Myocyte (in vitro differentiated cells): ENCODE results near the gene DNAJC22. TPM values are rescaled to one million over a fixed set of nuclear protein-coding genes. Genes with fewer than 3 reads are reported as not detected.
"Not testable (repeated sequence)": the region's sequence is repeated elsewhere in the genome, so short reads cannot be mapped to it uniquely, and the experiment has no call there.

Source experiments
- DNase-seq: peaks from one replicate; pipeline ENCODE4 v3.0.0-alpha.2; 2012; ENCODE audit warnings: low read depth
- total RNA-seq: library from RNA; depleted of rRNA; stranded (reverse); fragments of >200 nt; gene quantifications from 2 replicates; pipeline ENCODE4 v1.2.3, GENCODE V29; 2014

Gene DNAJC22
- total RNA-seq, 1 donor from 2014 or later = 1.0 TPM

- no peak for DNase-seq
Observed at GRCh38 chr12:49330631-49331379, 15.9 kb upstream of the DNAJC22 start.

DNA sequence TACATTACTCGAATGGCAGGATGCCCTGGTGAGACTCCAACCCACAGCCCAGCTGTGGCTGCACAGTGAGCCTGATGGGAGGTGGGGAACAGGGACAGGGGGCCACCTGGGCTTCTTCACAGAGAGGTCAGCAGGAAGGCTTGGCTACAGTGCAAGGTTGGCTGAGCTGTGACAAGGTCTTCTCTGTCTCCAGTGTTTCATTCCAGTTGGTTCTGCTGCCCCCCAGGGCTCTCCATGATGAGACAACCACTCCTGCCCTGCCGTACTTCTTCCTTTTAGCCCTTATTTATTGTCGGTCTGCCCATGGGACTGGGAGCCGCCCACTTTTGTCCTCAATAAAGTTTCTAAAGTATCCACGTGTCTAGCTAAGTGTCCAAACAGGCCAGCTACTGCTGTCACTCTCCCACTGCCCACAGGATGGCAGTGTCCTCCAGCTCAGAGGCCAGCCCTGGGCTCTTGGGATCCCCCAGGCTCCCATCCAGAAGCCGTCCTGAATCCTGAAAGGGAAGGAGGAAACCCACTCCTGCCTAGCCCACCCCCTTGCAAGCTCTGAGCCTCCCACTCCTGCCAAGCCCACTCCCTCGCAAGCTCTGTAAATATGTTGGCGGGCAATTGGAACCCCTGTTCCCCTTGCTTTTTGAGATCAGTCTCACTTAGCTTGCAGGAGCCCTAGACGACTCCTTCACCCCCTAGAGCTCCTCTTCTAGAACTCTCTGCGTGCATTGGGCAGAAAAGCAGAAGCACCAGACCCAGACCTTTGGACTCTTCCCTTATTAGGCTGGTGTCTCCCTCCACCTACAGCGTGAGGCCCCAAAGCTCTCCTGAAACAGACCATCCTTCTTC is 15.1 kb upstream of the DNAJC22 start:
- DNase-seq = peak; percentile 78

DNA sequence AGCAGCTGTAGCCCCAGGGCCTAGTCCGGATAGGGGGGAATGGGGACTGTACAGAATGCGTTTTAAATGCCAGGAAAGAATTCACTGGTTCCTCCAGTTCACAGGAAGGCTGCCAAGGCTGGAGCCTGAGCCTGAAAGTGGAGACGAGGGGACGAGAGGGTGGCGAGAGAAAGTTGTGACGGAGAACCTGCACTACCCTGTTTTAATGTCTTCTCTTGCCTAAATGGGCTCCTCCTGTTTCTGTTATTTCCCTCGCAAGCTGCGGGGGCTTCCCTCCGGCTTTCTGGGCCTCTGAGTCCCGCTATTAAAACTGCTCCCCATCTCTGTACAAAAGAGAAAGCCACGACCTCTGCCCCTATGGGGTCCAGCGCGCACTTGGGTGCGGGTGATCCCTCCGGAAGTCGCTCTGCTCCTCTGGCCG is 14.2 kb upstream of the DNAJC22 start:
- no peak for DNase-seq

DNA sequence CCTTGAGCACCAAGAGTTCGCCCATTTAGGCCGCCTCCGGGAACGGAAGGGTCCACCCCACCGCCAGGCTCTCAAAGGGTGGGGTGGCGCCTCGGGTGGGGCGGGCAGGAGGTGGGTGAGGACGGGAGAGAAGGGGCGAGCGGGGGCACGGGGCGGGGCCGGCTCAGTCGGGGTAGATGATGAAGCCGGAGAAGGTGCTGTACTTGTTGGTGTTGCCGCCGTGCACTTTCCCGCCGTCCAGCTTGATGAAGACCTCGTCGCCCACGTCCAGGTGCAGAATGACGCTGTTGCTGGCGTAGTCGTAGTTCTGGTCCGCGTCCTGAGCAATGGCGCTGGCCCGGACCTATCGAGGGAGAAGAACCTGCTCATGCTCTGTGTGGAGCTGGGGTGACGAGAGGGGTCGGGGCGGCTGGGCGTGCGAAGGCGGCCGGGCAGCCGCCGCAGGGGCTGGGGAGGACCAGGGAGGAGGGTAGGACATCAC is 13.8 kb upstream of the DNAJC22 start:
- no peak for DNase-seq

- DNase-seq = not testable (repeated sequence)
Observed at GRCh38 chr12:49333778-49334177, 12.9 kb upstream of the DNAJC22 start.

DNA sequence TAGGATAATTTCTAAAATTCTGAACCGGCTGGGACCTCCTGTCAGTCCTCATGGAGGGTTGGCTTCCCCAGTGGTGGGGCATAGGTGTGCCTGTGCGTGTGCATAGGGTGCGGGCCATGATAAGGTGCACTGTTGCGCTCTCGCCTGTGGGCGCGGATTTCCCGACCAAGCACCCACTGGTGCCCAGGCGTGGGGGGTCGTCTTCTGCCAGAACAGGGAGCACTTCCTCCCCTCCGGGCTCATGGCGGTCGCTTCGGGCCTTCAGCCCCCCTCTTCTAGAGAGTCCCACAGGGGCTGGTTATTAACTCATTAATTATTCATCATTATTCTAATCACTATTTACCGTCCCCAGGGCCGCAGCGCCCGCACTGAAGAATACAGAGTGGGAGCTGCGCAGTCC is 12.5 kb upstream of the DNAJC22 start:
- no peak for DNase-seq

GRCh38 chr12:49334681-49335080 is 12.0 kb upstream of the DNAJC22 start:
- no peak for DNase-seq

DNA sequence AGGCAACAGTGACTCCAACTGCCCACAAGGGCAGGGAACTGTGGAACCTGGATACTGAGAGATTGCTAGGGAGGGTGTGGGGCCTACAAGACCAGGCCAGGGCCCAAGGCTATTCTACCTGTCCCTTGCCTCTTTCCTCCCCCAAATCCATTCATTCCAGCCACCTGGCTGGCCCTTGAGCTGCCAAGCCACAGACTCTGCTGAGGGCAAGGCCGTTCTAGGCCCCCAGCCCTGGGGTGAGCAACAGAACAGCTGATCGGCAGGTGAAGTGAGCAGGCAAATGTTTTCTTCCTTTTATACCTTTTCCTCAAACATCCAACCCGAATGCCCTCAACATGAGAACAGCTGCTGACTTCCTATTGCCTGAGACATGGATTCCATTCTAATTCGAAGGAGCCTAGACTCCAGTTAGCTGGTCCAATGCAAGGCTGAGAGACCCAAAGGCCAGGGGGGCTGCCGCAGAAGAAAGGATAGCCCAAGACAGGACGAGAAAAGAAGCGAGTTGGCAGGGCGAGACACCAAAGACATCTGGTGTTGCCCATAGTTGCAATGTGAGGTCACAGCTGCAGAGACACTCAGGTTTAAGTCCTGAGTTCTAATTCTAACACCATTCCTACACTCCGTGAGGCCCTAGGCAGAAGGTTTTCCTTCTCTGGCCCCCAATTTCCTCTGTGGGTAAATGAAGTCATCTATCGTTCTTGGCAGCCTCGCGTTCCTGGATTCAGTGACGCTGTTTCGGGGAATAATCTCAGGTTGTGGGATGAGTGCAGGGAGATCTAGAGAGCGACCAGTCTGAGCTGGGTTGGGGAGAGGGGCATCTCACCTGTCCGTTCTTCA is 11.4 kb upstream of the DNAJC22 start:
- DNase-seq = peak; percentile 57

DNA sequence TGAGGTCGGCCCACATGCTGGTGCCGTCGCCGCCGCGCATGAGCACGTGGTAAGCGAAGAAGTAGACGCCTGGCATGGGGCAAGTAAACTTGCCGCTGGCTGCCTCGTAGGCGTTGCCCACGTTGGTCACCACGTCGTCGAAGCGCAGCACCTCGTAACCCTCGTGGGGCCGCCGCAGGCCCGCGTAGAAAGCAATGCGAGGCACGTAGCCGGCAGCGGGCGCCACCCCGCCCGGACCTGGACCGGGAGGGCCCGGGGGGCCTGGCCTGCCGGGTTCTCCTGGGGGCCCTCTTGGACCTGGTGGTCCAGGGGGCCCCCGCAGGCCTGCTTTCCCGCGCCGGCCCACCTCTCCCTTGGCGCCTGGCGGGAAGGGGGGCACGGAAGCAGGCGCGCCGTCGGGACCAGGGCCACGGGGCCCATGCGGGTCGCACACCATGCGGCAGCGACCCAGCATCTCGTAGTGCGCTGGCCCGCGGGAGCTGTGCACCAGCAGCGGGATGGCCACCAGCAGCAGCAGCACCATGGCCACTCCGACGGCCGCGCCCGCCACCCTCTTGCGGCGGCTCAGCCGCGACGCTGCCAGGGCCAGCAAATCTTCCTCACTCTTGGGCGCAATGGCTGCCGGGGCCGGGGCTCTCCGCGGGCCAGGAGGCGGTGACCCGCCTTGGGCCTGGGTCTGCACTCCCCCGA is 10.6 kb upstream of the DNAJC22 start:
- no peak for DNase-seq

GRCh38 chr12:49336645-49337584 is 9.8 kb upstream of the DNAJC22 start, which contains the start of gene C1QL4:
C1QL4 (minus strand) TSS chr12:49337188; CDS start chr12:49336477, 711 bp downstream.
- DNase-seq = peak; percentile 80

- DNase-seq = no peak
Observed at GRCh38 chr12:49338830-49339463, 7.7 kb upstream of the DNAJC22 start.

GRCh38 chr12:49339464-49339861 is 7.2 kb upstream of the DNAJC22 start:
- DNase-seq = peak; percentile 53

DNA sequence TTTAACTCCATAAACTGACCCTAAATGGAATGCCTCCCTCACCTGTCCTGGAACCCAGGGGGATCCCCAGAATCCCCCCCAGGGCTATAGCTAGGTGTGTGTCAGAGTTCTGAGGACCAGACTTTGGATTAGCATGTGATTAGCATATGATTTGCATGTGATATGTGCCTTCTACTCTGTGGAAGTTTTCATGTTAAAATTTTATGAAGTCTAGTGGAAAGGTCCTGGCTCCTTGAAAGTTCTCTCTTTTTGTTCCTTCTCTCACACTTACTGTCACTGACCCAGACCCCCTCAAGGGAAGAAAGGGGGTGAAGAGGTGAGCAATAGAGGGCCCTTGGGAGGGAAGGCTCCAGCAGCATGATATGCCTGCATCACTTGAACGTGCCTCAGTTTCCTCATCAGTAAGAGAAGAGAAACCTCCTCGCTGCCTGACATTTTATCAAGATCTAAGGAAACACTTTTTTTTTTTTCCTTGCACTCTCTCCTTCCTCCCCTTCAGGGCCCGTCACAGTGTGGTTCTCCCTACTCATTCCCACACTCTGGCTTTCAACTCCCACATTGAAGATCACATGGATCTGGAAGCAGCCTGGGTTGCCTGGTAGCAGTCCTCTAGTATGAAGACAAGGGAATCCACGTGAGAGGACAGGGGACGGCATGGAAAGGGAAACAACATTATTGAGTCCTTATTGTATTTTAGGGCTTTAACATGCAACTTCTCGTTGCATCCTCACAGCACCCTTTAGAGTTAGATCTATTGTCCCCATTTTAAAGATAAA is 6.4 kb upstream of the DNAJC22 start:
- no peak for DNase-seq

DNA sequence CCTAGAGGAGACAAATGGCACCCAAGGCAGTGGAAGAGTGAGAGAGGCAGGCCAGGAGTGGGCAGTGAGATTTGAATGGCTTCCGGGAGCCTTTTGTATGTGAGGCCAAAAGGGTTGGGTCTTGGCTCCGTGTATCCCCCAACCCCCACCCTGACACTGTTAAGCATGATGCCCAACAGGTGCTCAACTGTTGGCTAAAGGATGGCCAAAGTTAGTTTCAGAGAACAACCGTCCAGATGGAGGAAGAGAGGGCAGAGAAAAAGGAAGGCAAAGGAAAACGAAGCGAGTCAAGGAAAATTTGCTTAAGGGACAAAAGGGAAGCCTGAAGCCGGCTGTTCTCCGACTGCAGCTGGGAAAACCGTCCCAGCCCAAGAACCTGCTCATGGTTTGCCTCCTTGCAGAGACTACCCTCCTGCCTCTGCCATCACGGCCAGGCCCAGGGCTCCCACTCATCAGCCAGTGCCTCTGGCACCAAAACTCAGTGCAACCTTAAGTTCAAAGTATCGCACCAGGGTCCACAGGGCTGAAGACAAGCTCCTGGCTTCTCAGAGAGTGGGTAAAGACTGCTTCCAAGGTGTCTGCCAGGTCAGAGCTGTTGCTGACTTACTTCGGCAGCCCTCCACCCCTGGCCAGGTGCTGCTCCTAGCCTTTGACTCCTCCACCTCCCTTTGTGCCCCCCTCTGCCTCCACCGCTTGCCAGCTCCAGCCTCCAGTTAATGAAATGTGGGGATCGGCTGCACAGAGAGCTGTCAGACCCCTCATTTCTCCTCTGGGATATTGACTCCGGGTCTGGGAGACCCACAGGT is 5.5 kb upstream of the DNAJC22 start:
- DNase-seq = no peak

DNA sequence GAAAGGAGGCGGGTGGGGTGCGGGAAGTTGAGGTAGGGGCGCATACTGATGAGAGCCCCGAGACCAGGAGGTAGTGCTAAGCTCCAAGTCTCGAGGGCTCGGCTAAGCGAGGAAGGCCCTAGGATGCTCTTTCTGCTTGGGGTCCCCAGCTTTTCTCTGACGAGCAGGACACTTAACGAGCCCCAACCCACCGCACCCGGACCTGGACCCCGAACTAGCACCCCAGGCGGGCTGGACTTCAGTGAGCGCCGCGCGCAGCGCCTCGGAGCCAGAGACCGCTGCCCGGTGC is 5.0 kb upstream of the DNAJC22 start:
- no peak for DNase-seq

- peak; percentile 84 for DNase-seq
Observed at GRCh38 chr12:49342066-49342913, 4.4 kb upstream of the DNAJC22 start.
